GM03348 (cell line): ENCODE data around the gene SAXO2.
"Not testable (repeated sequence)": the region's sequence is repeated elsewhere in the genome, so short reads cannot be mapped to it uniquely, and the experiment has no call there.

ENCODE experiments used
- DNase-seq: peaks from one replicate; pipeline ENCODE4 v3.0.0; 2012; ENCODE audit warnings: low spot score

SAXO2 gene

DNA sequence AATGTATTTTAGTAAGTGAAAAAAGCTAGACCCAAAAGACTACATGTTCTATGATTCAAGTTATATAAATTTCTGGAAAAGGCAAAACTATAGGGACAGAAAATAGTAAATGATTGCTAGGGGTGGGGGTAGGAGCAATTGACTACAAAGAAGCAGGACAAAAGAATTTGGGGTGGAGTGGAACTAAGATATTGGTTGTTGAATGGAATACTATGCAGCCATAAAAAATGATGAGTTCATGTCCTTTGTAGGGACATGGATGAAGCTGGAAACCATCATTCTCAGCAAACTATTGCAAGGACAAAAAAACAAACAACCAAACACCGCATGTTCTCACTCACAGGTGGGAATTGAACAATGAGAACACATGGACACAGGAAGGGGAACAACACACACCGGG lies 25.6 kb downstream of the SAXO2 start:
- DNase-seq, result not testable (repeated sequence)

DNA sequence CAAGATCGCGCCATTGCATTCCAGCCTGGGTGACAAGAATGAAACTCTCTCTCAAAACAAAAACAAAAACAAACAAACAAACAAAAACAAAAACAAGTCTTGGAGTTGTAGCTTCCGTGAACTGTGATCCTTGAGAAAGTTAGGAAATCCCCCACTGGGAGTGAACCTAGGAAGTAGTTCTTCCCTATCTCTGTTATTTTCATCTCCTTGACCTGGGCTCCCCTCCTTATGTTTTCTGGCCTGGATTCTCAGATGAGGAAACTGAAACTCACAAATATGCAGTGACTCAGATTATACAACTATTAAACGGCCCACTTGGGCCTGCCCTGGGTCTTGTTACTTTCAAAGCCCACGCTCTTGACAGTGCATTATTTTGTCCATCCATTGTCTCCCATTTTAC lies 29.7 kb downstream of the SAXO2 start:
- no peak for DNase-seq

DNA sequence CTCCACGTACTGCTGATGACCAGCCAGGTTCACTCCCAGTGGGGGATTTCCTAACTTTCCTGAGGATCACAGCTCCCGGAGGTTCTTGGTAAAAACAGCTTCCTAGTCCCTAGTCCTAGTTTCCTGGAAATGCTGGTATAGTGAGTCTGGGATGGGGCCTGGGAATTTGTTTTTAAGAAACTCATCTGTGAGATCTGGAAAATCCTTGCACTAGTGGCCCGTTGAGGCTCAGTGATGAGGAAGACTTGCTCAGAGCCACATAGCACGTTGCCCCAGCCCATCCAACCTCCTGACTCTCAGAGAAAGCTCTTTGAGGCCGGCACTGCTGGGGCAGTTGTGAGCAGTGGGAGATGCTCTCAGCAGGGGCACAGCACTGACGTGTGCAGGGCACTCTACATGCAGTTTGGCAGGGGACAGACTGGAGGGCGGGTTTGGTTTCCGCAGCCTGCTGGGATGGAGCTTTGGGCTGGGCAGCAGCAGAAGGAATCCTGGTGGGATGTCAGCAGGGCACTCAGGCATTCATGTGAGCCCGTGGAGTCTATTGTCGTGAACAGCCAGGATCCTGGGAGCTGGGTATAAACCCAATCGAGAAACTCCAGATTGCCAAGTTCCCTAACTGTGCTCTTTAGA lies 31.6 kb downstream of the SAXO2 start:
- no peak for DNase-seq

DNA sequence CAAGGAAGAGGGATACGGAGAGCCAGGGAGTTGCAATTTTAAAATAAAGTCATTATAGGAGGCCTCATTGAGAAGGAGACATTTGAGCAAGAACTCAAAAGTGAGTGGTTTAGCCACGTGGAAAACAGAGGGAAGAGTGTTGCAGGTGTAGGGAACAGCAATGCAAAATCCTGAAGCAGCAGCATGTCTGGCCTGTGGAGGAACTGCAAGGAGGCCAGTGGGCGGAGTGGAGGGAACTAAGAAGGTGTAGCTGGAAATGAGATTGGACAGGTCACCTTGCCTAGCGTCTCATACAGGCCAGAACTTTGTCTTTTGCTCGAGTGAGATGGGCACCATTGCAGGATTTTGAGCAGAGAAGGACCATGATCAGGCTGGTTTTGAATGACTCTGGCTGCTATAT lies 34.9 kb downstream of the SAXO2 start:
- DNase-seq, result no peak

DNA sequence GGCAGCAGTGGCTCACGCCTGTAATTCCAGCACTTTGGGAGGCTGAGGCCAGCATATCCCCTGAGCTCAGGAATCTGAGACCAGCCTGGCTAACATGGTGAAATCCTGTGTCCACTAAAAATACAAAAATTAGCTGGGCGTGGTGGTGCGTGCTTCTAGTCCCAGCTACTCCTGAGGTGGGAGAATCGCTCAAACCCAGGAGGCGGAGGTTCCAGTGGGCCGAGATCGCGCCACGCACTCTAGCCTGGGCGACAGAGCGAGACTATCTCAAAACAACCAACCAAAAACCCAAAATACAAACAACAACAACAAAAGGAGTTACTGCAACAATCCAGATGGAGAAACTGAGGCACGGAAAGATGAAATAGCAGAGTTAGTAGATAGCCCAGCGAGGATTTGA lies 35.4 kb downstream of the SAXO2 start:
- DNase-seq, result no peak

DNA sequence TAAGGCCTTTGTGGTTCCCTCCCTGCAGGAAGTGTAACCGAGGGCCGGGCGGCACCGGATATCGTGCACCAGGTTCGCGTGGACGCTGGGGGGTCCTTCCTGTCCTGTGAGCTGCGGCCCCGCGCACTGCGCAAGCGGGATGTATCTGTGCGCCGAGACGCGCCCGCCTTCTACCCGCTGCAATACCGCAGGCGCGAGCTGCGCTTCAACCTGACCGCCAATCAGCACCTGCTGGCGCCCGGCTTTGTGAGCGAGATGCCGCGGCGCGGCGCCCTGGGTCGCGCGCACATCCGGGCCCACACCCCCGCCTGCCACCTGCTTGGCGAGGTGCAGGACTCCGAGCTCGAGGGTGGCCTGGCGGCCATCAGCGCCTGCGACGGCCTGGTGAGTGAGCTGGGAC lies 35.9 kb downstream of the SAXO2 start:
- no peak for DNase-seq

DNA sequence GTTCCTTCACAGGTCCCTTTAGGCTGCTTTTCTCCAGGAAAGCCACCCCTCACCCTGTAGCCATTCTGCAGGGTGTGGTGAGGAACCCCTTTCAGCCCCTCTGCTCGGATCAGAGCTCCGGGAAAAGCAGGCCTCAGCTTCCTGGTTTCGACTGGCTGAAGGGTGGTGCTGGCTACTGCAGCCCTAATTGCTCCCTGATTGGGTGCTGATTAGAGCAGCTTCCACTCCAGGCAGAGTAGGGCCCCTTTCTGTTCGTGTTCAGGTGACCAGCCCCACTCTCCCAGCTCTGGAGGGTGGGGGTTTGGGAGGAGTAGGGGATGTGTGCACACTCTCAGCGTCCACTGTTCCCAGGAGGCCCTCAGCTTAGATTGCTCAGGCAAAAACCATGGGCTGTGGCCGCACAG lies 36.9 kb downstream of the SAXO2 start:
- not testable (repeated sequence) for DNase-seq

DNA sequence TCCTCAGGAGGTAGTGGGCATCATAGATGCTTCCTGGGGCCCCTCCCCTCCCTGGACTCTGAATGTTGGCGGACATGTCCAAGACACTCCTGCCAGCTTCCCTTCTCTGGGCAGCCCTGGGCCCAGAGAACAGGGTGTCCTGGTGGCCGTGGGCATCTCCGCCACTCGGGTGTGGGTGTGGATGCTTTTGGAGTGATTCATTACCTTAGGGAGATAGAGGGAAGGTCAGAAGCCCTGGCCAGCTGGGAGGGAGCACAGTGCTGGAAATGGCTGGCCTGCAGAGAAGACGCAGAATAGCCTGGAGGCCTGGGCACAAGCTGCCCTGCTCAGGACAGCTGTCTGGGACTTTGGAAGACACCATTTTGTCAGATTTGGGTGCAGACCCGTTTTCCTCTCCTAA lies 37.7 kb downstream of the SAXO2 start:
- DNase-seq, result not testable (repeated sequence)

DNA sequence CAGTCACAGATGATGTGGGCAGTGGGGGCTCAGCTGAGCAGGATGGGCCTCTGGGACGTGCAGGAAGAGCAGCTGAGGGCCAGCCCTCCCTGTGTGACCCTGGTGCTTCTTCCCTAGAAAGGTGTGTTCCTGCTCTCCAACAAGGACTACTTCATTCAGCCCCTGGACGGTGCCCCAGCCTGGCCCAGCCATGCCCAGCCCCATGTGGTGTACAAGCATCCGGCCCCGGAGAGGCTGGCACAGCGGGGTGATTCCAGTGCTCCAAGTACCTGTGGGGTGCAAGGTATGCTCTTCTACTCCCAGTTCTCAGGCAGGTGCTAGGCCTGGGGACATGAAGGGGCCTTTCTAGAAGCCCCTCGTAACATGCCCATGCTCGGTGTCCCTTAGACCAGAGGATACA lies 38.3 kb downstream of the SAXO2 start:
- no peak for DNase-seq

DNA sequence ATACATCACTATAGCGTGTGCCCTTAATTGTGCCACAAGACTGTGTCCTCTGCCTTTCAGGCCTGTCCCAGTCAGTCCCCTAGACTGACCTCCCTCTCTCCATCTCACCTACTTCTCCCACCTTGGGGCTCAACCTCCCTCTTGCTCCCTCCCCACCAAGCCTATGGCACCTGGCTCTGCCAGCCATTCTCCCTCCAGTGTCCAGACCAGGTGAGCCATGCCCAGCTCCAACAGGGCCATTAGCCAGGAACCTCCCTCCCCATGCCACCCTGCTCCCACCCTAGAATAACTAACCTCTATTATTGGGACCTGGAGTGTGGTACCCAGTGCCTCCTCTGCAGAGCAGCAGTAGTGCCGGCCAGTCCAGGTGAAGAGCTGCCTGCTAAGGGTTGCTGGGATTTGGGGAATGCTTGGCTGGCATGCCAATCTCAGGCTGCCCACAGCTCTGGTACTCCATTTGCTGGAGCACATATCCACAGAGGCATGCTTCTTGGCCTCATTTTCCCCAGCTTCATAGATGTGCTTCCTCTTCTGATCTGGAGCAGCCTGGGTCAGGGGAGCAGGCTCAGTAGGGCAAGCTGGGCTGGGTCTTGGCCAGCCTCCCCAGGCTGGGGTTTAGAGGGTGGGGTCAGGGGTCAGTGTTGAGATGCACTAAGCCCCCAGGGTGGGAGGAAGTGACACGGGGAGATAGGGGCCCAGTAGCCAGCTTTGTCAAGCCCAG lies 38.8 kb downstream of the SAXO2 start:
- no peak for DNase-seq

DNA sequence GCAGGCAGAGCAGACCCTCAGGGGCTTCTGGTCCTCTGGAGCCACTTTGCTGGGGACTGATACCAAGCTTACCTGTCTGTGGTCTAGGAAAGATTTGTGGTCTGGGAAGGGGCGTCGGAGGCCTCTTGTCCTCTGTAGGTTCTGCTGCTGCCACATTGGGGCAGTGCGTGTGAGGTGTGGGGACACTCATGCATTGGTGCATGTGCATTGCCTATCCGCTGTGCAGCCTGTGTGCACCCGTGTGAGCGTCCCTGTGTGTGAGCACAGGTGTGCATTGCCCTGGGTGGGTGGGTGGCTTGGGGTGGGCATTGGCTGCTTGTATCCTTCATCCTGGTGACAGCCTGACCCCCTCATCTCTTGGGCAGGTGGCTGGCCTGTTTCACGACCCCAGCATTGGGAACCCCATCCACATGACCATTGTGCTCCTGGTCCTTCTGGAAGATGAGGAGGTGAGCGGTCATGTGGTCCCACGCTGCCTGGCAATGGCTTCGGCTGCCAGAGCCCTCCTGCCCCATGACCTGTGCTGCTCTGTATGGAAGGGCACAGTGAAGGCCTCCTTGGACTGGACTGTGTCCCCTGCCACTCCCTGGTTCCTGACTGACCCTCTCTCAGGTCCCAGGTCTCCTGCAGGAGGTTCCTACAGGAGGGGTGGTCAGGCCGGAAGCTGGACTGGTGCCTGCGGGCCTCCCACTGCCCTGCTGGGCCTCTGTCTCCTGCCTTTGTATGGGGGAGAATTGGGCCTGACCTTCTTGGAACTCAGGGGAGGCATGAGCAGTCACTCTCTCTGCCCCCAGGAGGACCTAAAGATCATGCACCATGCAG lies 41.5 kb downstream of the SAXO2 start:
- DNase-seq, result no peak

DNA sequence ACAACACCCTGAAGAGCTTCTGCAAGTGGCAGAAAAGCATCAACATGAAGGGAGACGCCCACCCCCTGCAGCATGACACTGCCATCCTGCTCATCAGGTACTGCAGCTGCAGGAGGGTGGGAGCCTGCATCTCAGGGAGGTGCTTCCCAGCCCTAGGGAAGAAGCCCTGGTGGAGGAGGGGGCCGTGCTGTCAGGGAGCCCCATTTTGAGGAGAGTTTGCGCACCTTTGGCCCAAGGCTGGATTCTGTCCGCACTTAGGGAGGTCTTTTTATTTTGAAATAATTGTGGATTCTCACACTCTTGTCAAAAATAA lies 42.1 kb downstream of the SAXO2 start:
- DNase-seq, result no peak

DNA sequence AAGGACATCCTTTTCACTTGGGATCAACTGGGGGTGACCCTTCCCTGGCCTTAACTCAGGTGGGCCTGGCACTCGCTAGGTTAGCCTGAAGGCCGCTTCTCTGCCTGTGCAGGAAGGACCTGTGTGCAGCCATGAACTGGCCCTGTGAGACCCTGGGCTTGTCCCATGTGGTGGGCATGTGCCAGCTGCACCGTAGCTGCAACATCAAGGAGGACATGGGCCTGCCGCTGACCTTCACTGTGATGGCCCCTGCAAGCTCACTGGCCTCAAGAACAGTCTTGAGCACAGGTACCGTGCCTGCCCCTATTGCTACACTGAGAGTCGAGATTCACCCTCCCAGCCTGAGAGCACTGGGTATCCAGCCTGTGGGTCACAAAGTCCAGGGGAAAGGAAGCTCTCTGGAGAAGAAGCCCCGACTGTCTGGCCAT lies 43.0 kb downstream of the SAXO2 start:
- DNase-seq, result no peak

DNA sequence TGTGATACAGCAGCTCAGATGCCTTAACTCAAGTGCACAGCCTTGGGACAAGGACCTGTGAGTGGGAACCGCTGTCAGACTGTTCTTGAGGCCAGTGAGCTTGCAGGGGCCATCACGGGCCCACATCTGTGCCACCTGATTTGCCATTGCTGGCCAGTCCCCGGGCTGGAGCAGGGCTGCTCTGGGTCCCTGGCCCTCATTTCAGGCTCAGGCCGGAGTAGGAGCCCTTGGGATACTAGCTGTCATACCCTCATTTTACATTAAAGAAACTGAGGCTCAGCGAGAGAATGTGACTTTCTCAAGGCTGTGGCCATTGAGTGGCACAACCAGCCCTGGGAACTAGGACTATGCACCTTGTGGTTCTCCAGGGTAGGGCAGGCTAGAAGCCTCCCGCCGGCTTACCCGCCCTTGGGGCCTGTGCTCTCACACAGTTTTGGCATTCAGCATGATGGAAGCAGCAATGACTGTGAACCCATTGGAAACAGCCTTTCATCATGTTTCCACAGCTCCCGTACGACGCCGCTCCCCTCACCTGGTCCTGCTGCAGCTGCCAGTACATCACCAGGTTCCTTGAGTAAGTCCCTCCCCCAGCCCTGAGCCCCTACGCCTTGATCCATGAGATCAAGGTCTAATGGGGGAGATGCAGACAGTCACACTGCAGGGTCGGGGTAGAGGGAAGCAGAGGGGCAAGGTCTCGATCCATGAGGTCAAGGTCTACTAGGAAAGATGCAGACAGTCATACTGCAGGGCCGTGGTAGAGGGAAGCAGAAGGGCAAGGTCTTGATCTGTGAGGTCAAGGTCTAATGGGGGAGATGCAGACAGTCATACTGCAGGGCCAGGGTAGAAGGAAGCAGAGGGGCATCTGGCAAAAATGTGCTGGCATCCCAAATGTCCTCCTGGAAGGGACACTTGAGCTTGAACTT lies 44.4 kb downstream of the SAXO2 start:
- no peak for DNase-seq

DNA sequence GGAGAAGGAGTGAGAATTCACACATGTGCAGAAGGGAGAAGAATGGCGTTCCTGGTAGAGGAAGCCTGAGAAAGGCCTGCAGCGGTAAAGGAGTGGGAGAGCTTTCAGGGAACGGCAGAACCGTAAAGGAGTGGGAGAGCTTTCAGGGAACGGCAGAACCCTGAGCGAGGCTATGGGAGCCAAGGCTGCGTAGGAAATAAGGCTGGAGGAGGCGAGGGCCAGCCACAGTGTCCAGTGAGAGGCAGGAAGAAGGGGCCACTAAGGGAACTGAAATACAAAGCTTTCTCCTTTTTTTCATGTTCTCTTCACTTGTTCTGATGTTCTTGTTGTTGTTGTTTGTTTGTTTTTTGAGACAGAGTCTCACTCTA lies 45.1 kb downstream of the SAXO2 start:
- DNase-seq, result no peak

DNA sequence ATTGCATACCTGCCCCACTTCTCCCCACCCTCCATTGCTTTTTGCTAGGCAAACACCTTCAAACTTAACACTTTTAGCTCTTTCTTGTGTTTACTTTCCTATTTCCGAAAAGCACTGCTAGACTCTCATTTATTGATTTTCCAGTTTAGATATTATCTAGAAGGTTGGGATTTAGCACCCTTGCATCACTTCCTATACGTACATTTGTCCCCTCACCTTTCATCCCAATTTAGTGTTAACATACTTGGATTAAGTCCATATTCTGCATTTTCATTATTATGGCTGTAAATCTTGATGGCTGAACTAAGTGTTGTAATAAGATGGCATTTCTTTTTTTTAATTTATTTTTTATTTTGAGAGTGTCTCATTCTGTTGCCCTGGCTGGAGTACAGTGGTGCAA lies 47.2 kb downstream of the SAXO2 start:
- no peak for DNase-seq

DNA sequence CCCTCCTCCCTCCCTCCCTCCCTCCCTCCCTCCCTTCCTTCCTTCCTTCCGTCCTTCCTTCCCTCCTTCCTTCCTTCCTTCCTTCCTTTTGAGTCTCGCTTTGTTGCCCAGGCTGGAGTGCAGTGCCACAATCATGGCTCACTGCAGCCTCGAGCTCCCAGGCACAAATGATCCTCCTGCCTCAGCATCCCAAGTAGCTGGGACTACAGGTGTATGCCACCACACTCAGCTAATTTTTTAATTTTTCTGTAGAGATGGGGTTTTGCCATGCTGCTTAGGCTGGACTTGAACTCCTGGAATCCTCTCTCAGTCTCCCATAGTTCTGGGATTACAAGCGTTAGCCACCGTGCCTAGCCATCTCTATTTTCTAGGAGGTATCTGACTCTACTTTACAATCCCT lies 48.7 kb downstream of the SAXO2 start:
- DNase-seq, result not testable (repeated sequence)

DNA sequence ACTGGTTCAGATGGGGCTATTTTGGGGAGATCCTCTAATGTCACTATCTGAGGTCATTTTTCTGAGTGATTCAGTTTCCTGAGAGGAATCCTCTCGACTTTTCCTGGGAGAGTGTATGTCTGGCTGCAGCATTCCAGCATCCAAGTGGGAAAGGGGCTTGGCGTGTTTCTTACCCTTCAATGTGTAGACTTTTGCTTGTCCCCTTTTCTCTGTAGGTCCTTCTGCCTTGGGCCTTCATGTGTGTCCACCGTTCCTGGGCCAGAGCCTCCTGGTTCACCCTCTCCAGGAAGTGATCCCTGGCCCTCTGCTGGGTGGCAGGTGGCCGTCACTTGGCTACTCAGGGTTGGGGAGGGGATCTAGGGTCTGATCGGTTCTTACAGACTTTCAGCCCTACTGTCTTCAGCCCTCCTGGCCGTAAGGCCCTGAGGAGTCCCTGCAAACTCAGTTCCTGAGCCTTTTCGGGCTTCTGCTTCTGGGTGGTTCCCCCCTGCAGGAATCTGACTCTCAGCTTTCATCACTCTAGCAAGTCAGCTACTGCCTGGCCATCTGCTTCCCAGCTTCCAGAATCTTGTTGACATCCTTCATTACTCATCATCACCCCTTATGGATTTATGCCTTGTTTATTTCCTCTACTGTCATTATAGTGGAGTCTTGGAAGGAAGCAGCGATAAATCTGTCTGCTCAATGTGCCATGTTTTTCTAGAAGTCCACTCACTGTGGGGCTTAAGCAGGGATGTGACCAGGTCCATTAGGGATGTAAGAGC lies 50.1 kb downstream of the SAXO2 start:
- peak; percentile 43 for DNase-seq

DNA sequence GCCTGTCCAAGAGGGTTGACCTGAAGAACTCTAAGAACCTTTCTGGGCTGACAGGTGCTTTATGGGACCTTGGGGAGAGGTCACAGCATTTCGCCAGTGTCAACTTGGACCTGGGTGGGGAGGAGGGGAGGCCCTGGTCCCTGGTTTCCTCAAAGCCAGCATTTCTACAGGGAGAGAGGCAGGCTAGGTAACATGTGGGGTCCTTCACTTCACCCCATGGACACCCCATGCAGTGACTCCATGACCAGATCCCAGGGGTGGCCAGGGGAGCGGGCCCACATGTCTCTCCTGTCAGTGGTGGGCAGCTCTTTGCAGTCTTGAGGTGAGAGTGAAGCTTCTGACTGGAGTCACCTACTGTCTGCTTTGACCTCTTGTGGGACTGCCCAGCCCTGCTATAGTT lies 50.8 kb downstream of the SAXO2 start:
- no peak for DNase-seq

DNA sequence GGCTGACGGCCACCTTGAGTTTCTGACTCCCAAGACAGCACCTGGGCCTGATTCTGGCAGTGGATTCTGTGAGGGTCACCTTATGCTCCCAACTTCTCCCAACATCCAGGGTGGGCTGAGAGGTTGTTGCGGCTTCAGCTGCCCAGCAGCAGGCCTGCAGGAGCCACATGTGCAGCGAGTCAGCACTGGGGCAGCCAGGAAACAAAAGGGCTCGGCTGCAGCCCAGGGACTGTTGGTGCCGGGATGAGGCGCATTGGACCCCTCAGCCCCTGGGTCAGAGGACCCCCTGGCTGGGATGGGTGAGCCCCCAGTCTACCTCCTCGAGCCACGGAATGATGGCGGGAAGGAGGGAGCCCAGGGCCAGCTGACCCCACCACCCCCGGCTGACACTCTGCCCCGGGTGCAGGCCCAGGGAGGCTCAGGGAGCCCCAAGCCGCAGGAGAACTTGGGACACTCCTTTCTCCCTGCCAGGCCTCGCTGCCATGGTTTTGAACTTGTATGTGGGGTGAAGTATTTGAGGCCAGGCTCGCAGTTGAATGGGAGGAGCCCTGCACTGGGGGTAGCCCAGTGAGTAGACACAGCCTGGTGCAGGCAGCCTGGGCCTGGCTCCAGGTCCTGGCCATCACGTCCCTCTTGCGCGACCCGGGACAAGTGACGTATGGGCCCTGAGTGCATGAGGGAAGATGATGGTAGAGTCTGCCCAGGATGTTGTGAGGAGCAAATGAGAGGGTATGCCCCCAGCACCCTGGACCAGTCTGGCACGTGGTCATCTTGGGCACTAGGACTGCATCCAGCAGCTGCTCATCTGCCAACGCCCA lies 51.5 kb downstream of the SAXO2 start:
- not testable (repeated sequence) for DNase-seq
